GM12878 (cell line): ENCODE data around the gene OR4K2. TPM values are rescaled to one million over a fixed set of nuclear protein-coding genes. Genes with fewer than 3 reads are reported as not detected.

Source experiments
- ATAC-seq: fragments of 200-7000 bp; cut with Tn5 transposase; 3 replicates; pipeline ENCODE4 v1.9.1; 2020; ENCODE audit warnings: mild to moderate bottlenecking, moderate library complexity
- BruUV-seq: library from RNA; stranded (reverse); fragments of 400-500 nt; replicated peaks from 2 replicates; lab custom pipeline; 2021; lab: Mats Ljungman, UMichigan
- CTCF ChIA-PET: fragments of 300-600 bp; sonication (Branson Sonifier 250); formaldehyde crosslinking; extraction: SDS; loops from one replicate; lab custom pipeline; 2021; ENCODE audit warnings: inconsistent platforms; lab: Yijun Ruan, JAX
- POLR2A ChIA-PET: fragments of 350-600 bp; formaldehyde crosslinking; extraction: SDS; loops from one replicate; lab custom pipeline; 2021; ENCODE audit warnings: inconsistent platforms; lab: Charles Lee
- RAD21 ChIA-PET: fragments of 300-600 bp; sonication (Branson Sonifier 250); formaldehyde crosslinking; loops from one replicate; lab custom pipeline; 2023; ENCODE audit warnings: antibody characterized with exemption; ENCODE audit not compliant: unreplicated experiment; lab: Charles Lee
- SMC1A ChIA-PET: fragments of 300-600 bp; sonication (Branson Sonifier 250); formaldehyde crosslinking; loops from one replicate; lab custom pipeline; 2023; ENCODE audit not compliant: unreplicated experiment, uncharacterized antibody; lab: Charles Lee
- DNase-seq: peaks from one replicate; pipeline ENCODE4 v3.0.0-alpha.2; 2011; ENCODE audit warnings: low read depth, low spot score
- FAIRE-seq: peaks from 3 replicates; lab custom pipeline; 2011; peaks lifted over from hg19 to GRCh38; lab: Jason Lieb, UNC
- H2AFZ ChIP-seq: 2 replicates; pipeline ENCODE4 v1.6.0; 2011; ENCODE audit warnings: low read depth, low read length, control low read depth; ENCODE audit not compliant: control insufficient read depth
- H3K27ac ChIP-seq: 2 replicates; pipeline ENCODE4 v1.5.1; 2011; ENCODE audit warnings: control low read depth; ENCODE audit not compliant: control insufficient read depth, insufficient read depth
- H3K27me3 ChIP-seq, 2 experiments: replicated peaks in 1 of 2; 2 replicates each; pipeline versions ENCODE4 v1.6.0 to v1.6.1; 2011; ENCODE audit warnings: low read length in 1 of 2; ENCODE audit not compliant: control insufficient read depth in 2 of 2, insufficient read depth in 2 of 2
- H3K36me3 ChIP-seq, 2 experiments: 2 replicates each; pipeline ENCODE4 v1.5.1; 2011; ENCODE audit warnings: low read length in 1 of 2; ENCODE audit not compliant: control insufficient read depth in 2 of 2, insufficient read depth in 2 of 2
- H3K4me1 ChIP-seq: 2 replicates; pipeline ENCODE4 v1.6.1; 2011; ENCODE audit warnings: mild to moderate bottlenecking, low read length, moderate library complexity, mixed read lengths; ENCODE audit not compliant: control insufficient read depth, insufficient read depth
- H3K4me2 ChIP-seq: 2 replicates; pipeline ENCODE4 v1.6.0; 2011; ENCODE audit warnings: control low read depth; ENCODE audit not compliant: control insufficient read depth, insufficient read depth
- H3K4me3 ChIP-seq: fragments of 200-600 bp; sonication (generic); 2 replicates; pipeline ENCODE4 v1.5.1; 2016
- H3K79me2 ChIP-seq: 2 replicates; pipeline ENCODE4 v1.6.0; 2011; ENCODE audit warnings: low read length; ENCODE audit not compliant: control insufficient read depth, insufficient read depth
- H3K9ac ChIP-seq: 2 replicates; pipeline ENCODE4 v1.8.0; 2011; ENCODE audit warnings: low read length, control low read depth, mixed read lengths; ENCODE audit not compliant: control insufficient read depth, insufficient read depth
- H3K9me3 ChIP-seq: replicated peaks from 3 replicates; pipeline ENCODE4 v1.5.1; 2011; ENCODE audit warnings: mild to moderate bottlenecking, low read length; ENCODE audit not compliant: control insufficient read depth, insufficient read depth
- H4K20me1 ChIP-seq: 2 replicates; pipeline ENCODE4 v1.6.0; 2011; ENCODE audit not compliant: control insufficient read depth, insufficient read depth
- FOXK2 ChIP-seq: fragments of 450-650 bp; IDR thresholded peaks from 2 replicates; pipeline ENCODE4 v1.6.1; 2017; ENCODE audit warnings: mild to moderate bottlenecking, moderate library complexity
- IRF3 ChIP-seq: fragments of 450-650 bp; IDR thresholded peaks from 2 replicates; pipeline ENCODE4 v1.6.1; 2014; ENCODE audit warnings: mild to moderate bottlenecking
- KLF5 ChIP-seq: fragments of 450-650 bp; IDR thresholded peaks from 2 replicates; pipeline ENCODE4 v1.6.1; 2014; ENCODE audit warnings: mild to moderate bottlenecking; ENCODE audit not compliant: partially characterized antibody
- RELA ChIP-seq: fragments of 450-650 bp; IDR thresholded peaks from 2 replicates; pipeline ENCODE4 v1.8.0; 2014; ENCODE audit warnings: borderline replicate concordance; ENCODE audit not compliant: partially characterized antibody
- YBX1 ChIP-seq: fragments of 450-650 bp; IDR thresholded peaks from 2 replicates; pipeline ENCODE4 v1.6.1; 2016; ENCODE audit warnings: antibody characterized with exemption
- ZBED1 ChIP-seq: IDR thresholded peaks from 2 replicates; pipeline ENCODE4 v1.6.1; 2016; ENCODE audit warnings: borderline replicate concordance
- ZBTB33 ChIP-seq: fragments of 450-650 bp; IDR thresholded peaks from 2 replicates; pipeline ENCODE4 v1.6.1; 2017; ENCODE audit warnings: mild to moderate bottlenecking
- WGBS: methylation state at CpG from one replicate; pipeline ENCODE4 v1.1.6; 2016; ENCODE audit warnings: low lambda C conversion rate; ENCODE audit not compliant: insufficient replicate concordance, insufficient coverage; ENCODE audit errors: missing lambda C conversion rate; 5-methylcytosine and 5-hydroxymethylcytosine counted together
- in situ Hi-C: fragments of 300-500 bp; cut with MboI; formaldehyde crosslinking; loops from 9 replicates; pipeline ENCODE4 v1.14.3; 2018; ENCODE audit warnings: mixed read lengths
- intact Hi-C: fragments of 100-400 bp; cut with micrococcal nuclease; formaldehyde crosslinking; loops from one replicate; pipeline ENCODE4 v1.14.2; 2022; ENCODE audit not compliant: unreplicated experiment
- polyA plus RNA-seq, 11 experiments: library from polyadenylated mRNA; depleted of rRNA in 4 of 11; unstranded in 6 of 11; stranded (reverse) in 5 of 11; fragments of >200 nt; fragmentation: Nextera tagmentation in 4 of 11; fragmentation: Illumina TruSeq in 1 of 11; extraction: Ambion mirVana in 4 of 11; extraction: Trizol in 1 of 11; gene quantifications; 1 replicate in 1 of 11; 2 replicates in 10 of 11; pipeline versions ENCODE4 v1.2.1 to v1.2.3, GENCODE V29; 2011 to 2016; ENCODE audit warnings: inconsistent platforms in 2 of 11, missing spikeins in 2 of 11, low read depth in 1 of 11
- total RNA-seq, 4 experiments: library from RNA; depleted of rRNA in 3 of 4; stranded (reverse); fragments of >200 nt in 3 of 4; fragmentation: Illumina TruSeq in 1 of 4; extraction: Trizol in 1 of 4; gene quantifications; 2 replicates each; pipeline versions ENCODE4 v1.2.1 to v1.2.3, GENCODE V29; 2013 to 2021
- TF ChIP-seq, protein P1 (sequence below): IDR thresholded peaks from 2 replicates; pipeline ENCODE4 v1.6.1; 2012; ENCODE audit warnings: mild to moderate bottlenecking, low read depth, low read length

Gene OR4K2
- total and polyA plus RNA-seq, 10 of the 15 experiments (the other 5 are each of a cell fraction or from before 2014, with no cell fraction given) = not detected

DNA sequence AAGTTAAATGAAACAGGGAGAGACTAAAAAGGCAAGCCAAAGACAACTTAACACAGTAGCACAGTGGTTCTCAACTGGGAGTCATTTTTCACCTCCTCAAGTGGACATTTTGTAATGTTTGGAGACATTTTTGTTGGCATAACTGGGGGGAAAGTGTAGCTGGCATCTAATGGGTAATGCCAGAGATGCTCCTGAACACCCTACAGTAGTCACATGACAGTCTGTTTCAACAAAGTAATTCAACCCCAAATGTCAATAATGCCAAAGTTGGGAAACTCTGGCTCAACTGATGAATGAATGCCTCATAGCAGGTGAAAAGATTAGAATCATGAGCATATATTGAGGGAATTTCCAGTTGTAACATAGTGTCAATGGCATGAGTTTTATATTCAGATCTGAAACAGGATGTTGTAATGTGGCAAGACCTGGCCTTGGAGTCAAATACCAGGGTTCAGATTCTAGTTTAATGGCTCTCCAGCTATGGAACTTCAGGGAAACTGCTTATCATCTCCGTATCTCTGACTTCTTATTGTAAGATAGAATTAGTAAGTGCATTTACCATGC lies 43.1 kb downstream of the OR4K2 start (continued):
- TF ChIP-seq, protein P1, sequence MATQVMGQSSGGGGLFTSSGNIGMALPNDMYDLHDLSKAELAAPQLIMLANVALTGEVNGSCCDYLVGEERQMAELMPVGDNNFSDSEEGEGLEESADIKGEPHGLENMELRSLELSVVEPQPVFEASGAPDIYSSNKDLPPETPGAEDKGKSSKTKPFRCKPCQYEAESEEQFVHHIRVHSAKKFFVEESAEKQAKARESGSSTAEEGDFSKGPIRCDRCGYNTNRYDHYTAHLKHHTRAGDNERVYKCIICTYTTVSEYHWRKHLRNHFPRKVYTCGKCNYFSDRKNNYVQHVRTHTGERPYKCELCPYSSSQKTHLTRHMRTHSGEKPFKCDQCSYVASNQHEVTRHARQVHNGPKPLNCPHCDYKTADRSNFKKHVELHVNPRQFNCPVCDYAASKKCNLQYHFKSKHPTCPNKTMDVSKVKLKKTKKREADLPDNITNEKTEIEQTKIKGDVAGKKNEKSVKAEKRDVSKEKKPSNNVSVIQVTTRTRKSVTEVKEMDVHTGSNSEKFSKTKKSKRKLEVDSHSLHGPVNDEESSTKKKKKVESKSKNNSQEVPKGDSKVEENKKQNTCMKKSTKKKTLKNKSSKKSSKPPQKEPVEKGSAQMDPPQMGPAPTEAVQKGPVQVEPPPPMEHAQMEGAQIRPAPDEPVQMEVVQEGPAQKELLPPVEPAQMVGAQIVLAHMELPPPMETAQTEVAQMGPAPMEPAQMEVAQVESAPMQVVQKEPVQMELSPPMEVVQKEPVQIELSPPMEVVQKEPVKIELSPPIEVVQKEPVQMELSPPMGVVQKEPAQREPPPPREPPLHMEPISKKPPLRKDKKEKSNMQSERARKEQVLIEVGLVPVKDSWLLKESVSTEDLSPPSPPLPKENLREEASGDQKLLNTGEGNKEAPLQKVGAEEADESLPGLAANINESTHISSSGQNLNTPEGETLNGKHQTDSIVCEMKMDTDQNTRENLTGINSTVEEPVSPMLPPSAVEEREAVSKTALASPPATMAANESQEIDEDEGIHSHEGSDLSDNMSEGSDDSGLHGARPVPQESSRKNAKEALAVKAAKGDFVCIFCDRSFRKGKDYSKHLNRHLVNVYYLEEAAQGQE = no peak
- TF ChIP-seq IRF3 = no peak
- no peak for TF ChIP-seq ZBED1
- no peak for TF ChIP-seq KLF5
- no peak for TF ChIP-seq FOXK2

DNA sequence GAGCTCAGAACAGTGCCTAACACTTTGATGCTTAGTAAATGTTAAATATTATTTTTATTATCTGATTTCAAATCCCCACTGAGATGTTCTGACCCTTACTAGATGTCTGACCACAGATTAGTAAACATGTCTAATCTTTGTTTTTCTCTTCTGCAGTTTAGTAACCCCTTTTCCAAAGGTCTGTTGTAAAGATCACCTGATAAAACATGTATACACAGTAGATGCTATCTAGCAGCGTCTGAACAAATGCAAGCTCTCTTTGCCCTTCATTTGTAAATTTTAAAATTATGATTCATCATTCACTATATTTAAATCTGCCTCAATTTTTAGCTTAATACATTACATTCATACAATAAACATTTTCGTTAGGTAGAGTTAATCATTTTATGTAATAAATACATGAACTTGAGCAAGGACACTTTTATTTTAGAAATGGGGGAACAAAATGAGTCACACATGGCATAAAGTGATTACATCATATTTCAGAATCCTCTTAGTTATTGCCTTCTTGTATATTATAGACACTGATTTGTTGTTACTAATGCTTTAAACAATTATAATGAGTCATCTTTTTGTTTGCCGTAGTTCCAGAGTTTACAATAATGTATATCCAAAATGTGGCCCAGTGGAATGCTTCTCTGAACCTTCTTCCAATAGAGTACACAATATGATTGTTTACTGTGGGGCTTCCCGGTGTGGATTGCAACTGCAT lies 43.8 kb downstream of the OR4K2 start:
- Histone ChIP-seq H3K4me2 (no peak overlapping the region), H3K27ac (no peak overlapping the region), H3K4me3 (no peak overlapping the region), H3K9ac (no peak overlapping the region), H3K27me3 (no peaks in the 10 kb centered on the region), H3K4me1 (no peaks in the 10 kb centered on the region), H4K20me1 (no peaks in the 10 kb centered on the region), H2AFZ (no peak overlapping the region), H3K79me2 (no peaks in the 10 kb centered on the region), H3K36me3 (no peaks in the 10 kb centered on the region), H3K9me3 (no peaks in the 10 kb centered on the region)
- intact Hi-C loops (no loop called here), in situ Hi-C loops (no loop called here)
- no peak for TF ChIP-seq RELA
- no peak for TF ChIP-seq ZBTB33
- no peak for TF ChIP-seq YBX1
- CTCF ChIA-PET = no interaction called here
- DNase-seq (no peak), FAIRE-seq (no peak), ATAC-seq (no peak)
- BruUV-seq = no TSS peak
- POLR2A ChIA-PET = no interaction called here
- WGBS = 10% methylated on average over 4 of the region's 4 CpGs
- RAD21 ChIA-PET = no interaction called here
- SMC1A ChIA-PET = interaction anchor here (0.5 kb wide), 1 partner anchor 49 kb away, joined by 3 read pairs; no protein-coding TSS in a partner anchor
